Measurements from ENCODE around the gene ENTPD2. TPM values are rescaled to one million over a fixed set of nuclear protein-coding genes. Genes with fewer than 3 reads are reported as not detected.

ENTPD2 gene
- total RNA-seq, 1 donor from 2014 or later, result 0.19 TPM

GRCh38 chr9:137077758-137078693, 24.2 kb upstream of the ENTPD2 start:
- no peak for TF ChIP-seq CTCF (IDR thresholded peaks at IDR 0.05; ENCODE audit: unreplicated experiment)
- Mint-ChIP-seq H3K9me3 (ENCODE audit: low read depth) (no peaks in the 10 kb centered on the region), H3K4me1 (ENCODE audit: low read depth) (no peaks in the 10 kb centered on the region), H3K36me3 (ENCODE audit: insufficient read depth) (no peaks in the 10 kb centered on the region), H3K27me3 (peaks cover 57% of the 10 kb centered on the region), H3K27ac (no peak overlapping the region), H3K4me3 (ENCODE audit: low read depth) (peak overlapping the region; percentile 47)
- no peak for DNase-seq (ENCODE audit: low spot score, unreplicated experiment)

DNA sequence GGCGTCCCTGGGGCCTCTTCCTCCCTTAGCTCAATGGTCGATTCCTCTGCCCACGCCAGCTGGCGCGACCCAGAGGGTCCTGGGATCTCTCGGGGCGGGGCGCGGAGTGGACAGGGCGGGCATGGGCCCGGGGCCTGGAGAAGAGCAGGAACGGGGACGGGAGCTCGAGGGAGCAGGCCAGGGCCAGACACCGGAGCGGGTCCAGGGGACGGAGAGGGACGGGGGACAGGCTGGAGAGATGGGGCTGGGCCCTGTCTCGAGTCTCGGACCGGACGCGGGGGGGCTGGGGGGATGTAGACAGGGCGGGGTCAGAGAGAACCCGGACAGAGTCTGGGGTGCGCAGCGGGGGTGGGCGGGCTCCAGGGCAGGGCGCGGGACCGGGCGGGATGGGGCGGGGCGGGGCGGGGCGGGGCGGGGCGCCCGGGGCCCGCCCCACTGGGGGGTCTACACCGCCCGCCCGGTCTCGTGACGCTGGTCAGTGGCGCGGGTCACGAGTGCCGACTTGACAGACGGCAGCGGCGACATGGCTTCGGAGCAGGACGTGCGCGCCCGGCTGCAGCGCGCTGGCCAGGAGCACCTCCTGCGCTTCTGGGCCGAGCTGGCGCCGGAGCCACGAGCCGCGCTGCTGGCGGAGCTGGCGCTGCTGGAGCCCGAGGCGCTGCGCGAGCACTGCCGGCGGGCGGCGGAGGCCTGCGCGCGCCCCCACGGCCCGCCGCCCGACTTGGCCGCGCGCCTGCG, 23.3 kb upstream of the ENTPD2 start, which contains the start of gene UAP1L1:
TSS of gene UAP1L1 (plus strand) at position 508 of the 738 bp plus-strand sequence. CDS start at position 524, 16 bp downstream.
- H3K27me3 Mint-ChIP-seq, result peaks cover 57% of the 10 kb centered on the region
- DNase-seq (ENCODE audit: low spot score, unreplicated experiment), result no peak
- H3K27ac Mint-ChIP-seq, result no peak within 1 kb of the TSS
- no peaks in the 10 kb centered on the region for H3K9me3 Mint-ChIP-seq (ENCODE audit: low read depth)
- no peak for TF ChIP-seq CTCF (IDR thresholded peaks at IDR 0.05; ENCODE audit: unreplicated experiment)
- H3K36me3 Mint-ChIP-seq (ENCODE audit: insufficient read depth), result no peaks in the 10 kb centered on the region
- H3K4me1 Mint-ChIP-seq (ENCODE audit: low read depth), result no peaks in the 10 kb centered on the region
- H3K4me3 Mint-ChIP-seq (ENCODE audit: low read depth), result peak within 1 kb of the TSS; percentile 47

- DNase-seq (ENCODE audit: low spot score, unreplicated experiment), result no peak
- peak overlapping the region; percentile 44 for H3K4me3 Mint-ChIP-seq (ENCODE audit: low read depth)
- peaks cover 52% of the 10 kb centered on the region for H3K27me3 Mint-ChIP-seq
- H3K9me3 Mint-ChIP-seq (ENCODE audit: low read depth), result no peaks in the 10 kb centered on the region
- H3K27ac Mint-ChIP-seq, result no peak overlapping the region
- TF ChIP-seq CTCF (IDR thresholded peaks at IDR 0.05; ENCODE audit: unreplicated experiment), result no peak
- H3K4me1 Mint-ChIP-seq (ENCODE audit: low read depth), result no peaks in the 10 kb centered on the region
- H3K36me3 Mint-ChIP-seq (ENCODE audit: insufficient read depth), result no peaks in the 10 kb centered on the region
These were observed 22.8 kb upstream of the ENTPD2 start for GRCh38 chr9:137076636-137077009.

- Mint-ChIP-seq H3K4me1 (ENCODE audit: low read depth) (peaks cover 6% of the 10 kb centered on the region), H3K36me3 (ENCODE audit: insufficient read depth) (no peaks in the 10 kb centered on the region), H3K27me3 (peaks cover 50% of the 10 kb centered on the region), H3K9me3 (ENCODE audit: low read depth) (no peaks in the 10 kb centered on the region), H3K4me3 (ENCODE audit: low read depth) (no peak overlapping the region), H3K27ac (no peak overlapping the region)
- TF ChIP-seq CTCF (IDR thresholded peaks at IDR 0.05; ENCODE audit: unreplicated experiment), result no peak
- no peak for DNase-seq (ENCODE audit: low spot score, unreplicated experiment)
These were observed 21.5 kb upstream of the ENTPD2 start for GRCh38 chr9:137075275-137075775.

DNA sequence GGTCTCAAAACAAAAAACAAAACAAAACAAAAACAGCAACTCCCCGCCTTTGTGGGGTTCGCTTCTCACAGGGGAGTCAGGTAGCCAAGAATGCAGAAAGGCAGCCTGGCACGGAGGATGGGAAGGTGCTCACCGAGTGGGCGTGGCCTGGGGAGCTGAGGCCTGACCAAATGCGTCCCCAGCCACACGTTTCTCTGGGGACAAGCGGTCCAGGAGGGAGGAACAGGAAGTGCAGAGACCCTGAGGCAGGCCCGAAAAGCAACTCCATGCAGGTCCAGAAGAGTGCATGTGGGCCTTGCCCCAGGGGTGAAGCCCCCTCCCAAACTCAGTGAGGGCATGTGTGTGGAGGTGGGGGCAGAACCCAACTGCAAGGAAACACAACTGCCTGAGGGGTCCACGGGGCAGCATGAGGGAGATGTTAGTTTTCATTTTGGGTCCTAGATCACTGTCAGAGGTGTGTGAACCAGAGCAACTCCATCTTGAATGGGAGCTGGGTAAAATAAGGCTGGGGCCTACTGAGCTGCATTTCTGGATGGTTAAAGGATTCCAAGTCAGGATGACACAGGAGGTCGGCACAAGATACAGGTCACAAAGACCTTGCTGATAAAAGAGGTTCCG, 20.9 kb upstream of the ENTPD2 start:
- no peak for TF ChIP-seq CTCF (IDR thresholded peaks at IDR 0.05; ENCODE audit: unreplicated experiment)
- peaks cover 47% of the 10 kb centered on the region for H3K27me3 Mint-ChIP-seq
- H3K4me1 Mint-ChIP-seq (ENCODE audit: low read depth), result peaks cover 6% of the 10 kb centered on the region
- no peak overlapping the region for H3K27ac Mint-ChIP-seq
- H3K9me3 Mint-ChIP-seq (ENCODE audit: low read depth), result no peaks in the 10 kb centered on the region
- no peak overlapping the region for H3K4me3 Mint-ChIP-seq (ENCODE audit: low read depth)
- DNase-seq (ENCODE audit: low spot score, unreplicated experiment), result no peak
- H3K36me3 Mint-ChIP-seq (ENCODE audit: insufficient read depth), result no peaks in the 10 kb centered on the region

All from progenitor cell of endocrine pancreas (in vitro differentiated cells).